ENCODE measurements around the gene OR2AK2.

DNA sequence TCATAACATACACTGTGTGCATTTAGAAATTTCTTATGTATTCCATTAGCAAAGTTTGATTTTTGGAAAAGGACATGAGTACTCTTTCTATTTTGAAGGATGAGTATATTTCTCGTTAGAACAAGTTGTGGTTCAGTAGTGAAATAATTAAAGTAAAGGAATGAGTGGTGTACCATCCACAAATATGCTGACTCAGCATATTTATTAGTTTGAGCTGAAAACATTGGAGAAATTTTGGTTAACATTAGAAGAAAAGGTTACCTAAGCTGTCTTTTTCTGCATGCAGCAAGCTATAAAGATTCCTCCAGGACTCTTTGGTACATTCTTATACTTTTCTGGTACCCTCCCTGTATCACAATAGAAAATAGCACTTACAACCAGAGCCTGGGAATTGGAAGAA is 42.7 kb downstream of the OR2AK2 start:
- TF ChIP-seq, protein P1, sequence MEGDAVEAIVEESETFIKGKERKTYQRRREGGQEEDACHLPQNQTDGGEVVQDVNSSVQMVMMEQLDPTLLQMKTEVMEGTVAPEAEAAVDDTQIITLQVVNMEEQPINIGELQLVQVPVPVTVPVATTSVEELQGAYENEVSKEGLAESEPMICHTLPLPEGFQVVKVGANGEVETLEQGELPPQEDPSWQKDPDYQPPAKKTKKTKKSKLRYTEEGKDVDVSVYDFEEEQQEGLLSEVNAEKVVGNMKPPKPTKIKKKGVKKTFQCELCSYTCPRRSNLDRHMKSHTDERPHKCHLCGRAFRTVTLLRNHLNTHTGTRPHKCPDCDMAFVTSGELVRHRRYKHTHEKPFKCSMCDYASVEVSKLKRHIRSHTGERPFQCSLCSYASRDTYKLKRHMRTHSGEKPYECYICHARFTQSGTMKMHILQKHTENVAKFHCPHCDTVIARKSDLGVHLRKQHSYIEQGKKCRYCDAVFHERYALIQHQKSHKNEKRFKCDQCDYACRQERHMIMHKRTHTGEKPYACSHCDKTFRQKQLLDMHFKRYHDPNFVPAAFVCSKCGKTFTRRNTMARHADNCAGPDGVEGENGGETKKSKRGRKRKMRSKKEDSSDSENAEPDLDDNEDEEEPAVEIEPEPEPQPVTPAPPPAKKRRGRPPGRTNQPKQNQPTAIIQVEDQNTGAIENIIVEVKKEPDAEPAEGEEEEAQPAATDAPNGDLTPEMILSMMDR (IDR thresholded peaks at IDR 0.05), result no peak
- TF ChIP-seq POLR2AphosphoS5 (IDR thresholded peaks at IDR 0.05) (no peak), EP300 (IDR thresholded peaks at IDR 0.05) (no peak), POLR2A (IDR thresholded peaks at IDR 0.05) (no peak)

Measured in suprapubic skin (tissue), 4 donors.